ENCODE measurements around the gene RNF208. TPM values are rescaled to one million over a fixed set of nuclear protein-coding genes. Genes with fewer than 3 reads are reported as not detected.
A peak's percentile ranks its signal among the peaks of the same experiment; 100 is the strongest.

Gene RNF208
- total and polyA plus RNA-seq, 2 donors (not counting 1 experiment from before 2014, with no cell fraction given), result 1.1 to 1.4 TPM

GRCh38 chr9:137175345-137175961 lies 46.6 kb downstream of the RNF208 start:
- H4K20me1 ChIP-seq (ENCODE audit: control insufficient read depth, insufficient read depth, low read length, poor library complexity, severe bottlenecking), result peaks cover 13% of the 10 kb centered on the region
- intact Hi-C loops (cut with micrococcal nuclease), result no loop called here
- H3K4me3 Mint-ChIP-seq, result no peak overlapping the region
- peaks cover 7 to 9% of the 10 kb centered on the region in 2 donors for H3K4me1 ChIP-seq (ENCODE audit: control insufficient read depth in 2 of 2, insufficient read depth in 2 of 2, low read length in 2 of 2)
- no peaks in the 10 kb centered on the region for H3K79me2 ChIP-seq (ENCODE audit: control insufficient read depth, insufficient read depth, low read length)
- ATAC-seq (ENCODE audit: low read depth) (no peak), DNase-seq (no peak)
- H3K4me2 ChIP-seq (replicated peaks; ENCODE audit: low read depth, low read length, poor library complexity, severe bottlenecking), result peak overlapping the region; percentile 32
- H3K9me3 Mint-ChIP-seq (ENCODE audit: insufficient read depth), result no peaks in the 10 kb centered on the region
- no peak for TF ChIP-seq EZH2 (IDR thresholded peaks at IDR 0.05; ENCODE audit: borderline replicate concordance, insufficient read depth, low read depth, low read length, poor library complexity, severe bottlenecking)
- TF ChIP-seq CTCF (IDR thresholded peaks at IDR 0.05), result no peak
- POLR2A ChIA-PET, result no interaction called here
- WGBS (ENCODE audit: insufficient coverage), result 66% methylated on average over 28 of the region's 33 CpGs
- CTCF ChIA-PET, result interaction anchor here (2.1 kb wide), 1 partner anchor 57 kb away, joined by 5 read pairs; no protein-coding TSS in a partner anchor
- no peak overlapping the region for H3K9ac ChIP-seq (ENCODE audit: low read length)
- H2AFZ ChIP-seq (ENCODE audit: insufficient read depth, low read depth, low read length, poor library complexity, severe bottlenecking), result no peak overlapping the region
- H3K4me1 Mint-ChIP-seq, result peaks cover 6% of the 10 kb centered on the region
- H3K27ac ChIP-seq (ENCODE audit: low read length in 2 of 2), result no peak overlapping the region
- H3K27ac Mint-ChIP-seq, result no peak overlapping the region
- peaks cover 0 to 6% (median 0%) of the 10 kb centered on the region in 3 donors for H3K9me3 ChIP-seq (ENCODE audit: control extremely low read depth in 1 of 3, control insufficient read depth in 2 of 3, insufficient read depth in 1 of 3, low read length in 2 of 3)
- peaks cover 0 to 23% of the 10 kb centered on the region in 2 experiments for H3K36me3 ChIP-seq (replicated peaks in 1 of 2; ENCODE audit: control extremely low read depth in 1 of 2, control insufficient read depth in 1 of 2, extremely low read depth in 1 of 2, insufficient read depth in 2 of 2, low read length in 1 of 2)
- H3K27me3 ChIP-seq (replicated peaks in 1 of 4; ENCODE audit: control extremely low read depth in 1 of 4, control insufficient read depth in 3 of 4, insufficient read depth in 4 of 4, low read length in 3 of 4), result peaks cover 0 to 29% (median 11%) of the 10 kb centered on the region in 4 experiments
- no peak overlapping the region for H3K4me3 ChIP-seq (ENCODE audit: control extremely low read depth in 1 of 5, extremely low read depth in 1 of 5, insufficient read depth in 1 of 5, low read depth in 2 of 5, low read length in 4 of 5)
- no peaks in the 10 kb centered on the region for H3K27me3 Mint-ChIP-seq

- H2AFZ ChIP-seq (ENCODE audit: insufficient read depth, low read depth, low read length, poor library complexity, severe bottlenecking), result no peak overlapping the region
- Mint-ChIP-seq H3K4me3 (no peak overlapping the region), H3K27me3 (no peaks in the 10 kb centered on the region), H3K9me3 (ENCODE audit: insufficient read depth) (no peaks in the 10 kb centered on the region), H3K4me1 (peaks cover 6% of the 10 kb centered on the region), H3K27ac (no peak overlapping the region)
- H3K27me3 ChIP-seq (replicated peaks in 1 of 4; ENCODE audit: control extremely low read depth in 1 of 4, control insufficient read depth in 3 of 4, insufficient read depth in 4 of 4, low read length in 3 of 4), result peaks cover 0 to 35% (median 16%) of the 10 kb centered on the region in 4 experiments
- no peak overlapping the region for H3K4me3 ChIP-seq (ENCODE audit: control extremely low read depth in 1 of 5, extremely low read depth in 1 of 5, insufficient read depth in 1 of 5, low read depth in 2 of 5, low read length in 4 of 5)
- H3K4me2 ChIP-seq (replicated peaks; ENCODE audit: low read depth, low read length, poor library complexity, severe bottlenecking), result peak overlapping the region; percentile 32
- intact Hi-C loops (cut with micrococcal nuclease), result no loop called here
- H3K9me3 ChIP-seq (ENCODE audit: control extremely low read depth in 1 of 3, control insufficient read depth in 2 of 3, insufficient read depth in 1 of 3, low read length in 2 of 3), result peaks cover 0 to 10% (median 0%) of the 10 kb centered on the region in 3 donors
- ATAC-seq (ENCODE audit: low read depth) (no peak), DNase-seq (no peak)
- H3K36me3 ChIP-seq (replicated peaks in 1 of 2; ENCODE audit: control extremely low read depth in 1 of 2, control insufficient read depth in 1 of 2, extremely low read depth in 1 of 2, insufficient read depth in 2 of 2, low read length in 1 of 2), result peaks cover 0 to 17% of the 10 kb centered on the region in 2 experiments
- ChIA-PET CTCF (interaction anchor here (2.1 kb wide), 1 partner anchor 56 kb away, joined by 5 read pairs; no protein-coding TSS in a partner anchor), POLR2A (no interaction called here)
- WGBS (ENCODE audit: insufficient coverage), result 38% methylated on average over 34 of the region's 34 CpGs
- no peak overlapping the region for H3K9ac ChIP-seq (ENCODE audit: low read length)
- TF ChIP-seq EZH2 (IDR thresholded peaks at IDR 0.05; ENCODE audit: borderline replicate concordance, insufficient read depth, low read depth, low read length, poor library complexity, severe bottlenecking), result no peak
- no peak for TF ChIP-seq CTCF (IDR thresholded peaks at IDR 0.05)
- peaks cover 7 to 15% of the 10 kb centered on the region in 2 donors for H3K4me1 ChIP-seq (ENCODE audit: control insufficient read depth in 2 of 2, insufficient read depth in 2 of 2, low read length in 2 of 2)
- H3K27ac ChIP-seq (ENCODE audit: low read length in 2 of 2), result no peak overlapping the region
- peaks cover 6% of the 10 kb centered on the region for H4K20me1 ChIP-seq (ENCODE audit: control insufficient read depth, insufficient read depth, low read length, poor library complexity, severe bottlenecking)
- no peaks in the 10 kb centered on the region for H3K79me2 ChIP-seq (ENCODE audit: control insufficient read depth, insufficient read depth, low read length)
Measured at GRCh38 chr9:137174722-137175293, 47.2 kb downstream of the RNF208 start.

All from B cell (primary cell).